Astrocyte (in vitro differentiated cells and primary cell): ENCODE data around the gene NPPB. TPM values are rescaled to one million over a fixed set of nuclear protein-coding genes. Genes with fewer than 3 reads are reported as not detected.

Experiments
- DNase-seq: peaks from one replicate; pipeline ENCODE4 v3.0.0-alpha.2; 2010; ENCODE audit warnings: low read depth
- FAIRE-seq: peaks from 2 replicates; lab custom pipeline; 2011; peaks lifted over from hg19 to GRCh38; lab: Jason Lieb, UNC
- H2AFZ ChIP-seq: 2 replicates; pipeline ENCODE4 v1.6.0; 2012; ENCODE audit warnings: low read depth, low read length, inconsistent platforms
- H3K27ac ChIP-seq: 2 replicates; pipeline ENCODE4 v1.5.1; 2011; ENCODE audit warnings: low read depth, low read length, inconsistent platforms
- H3K27me3 ChIP-seq: 2 replicates; pipeline ENCODE4 v1.6.0; 2011; ENCODE audit warnings: low read length, inconsistent platforms; ENCODE audit not compliant: insufficient read depth
- H3K36me3 ChIP-seq: 2 replicates; pipeline ENCODE4 v1.5.1; 2011; ENCODE audit warnings: low read length, inconsistent platforms; ENCODE audit not compliant: insufficient read depth
- H3K4me1 ChIP-seq: 2 replicates; pipeline ENCODE4 v1.5.1; 2011; ENCODE audit warnings: low read length, inconsistent platforms; ENCODE audit not compliant: insufficient read depth
- H3K4me2 ChIP-seq: 2 replicates; pipeline ENCODE4 v1.6.0; 2012; ENCODE audit warnings: low read length, inconsistent platforms
- H3K4me3 ChIP-seq: 2 replicates; pipeline ENCODE4 v1.5.1; 2011; ENCODE audit warnings: low read depth, mild to moderate bottlenecking, low read length, inconsistent platforms; ENCODE audit not compliant: insufficient read depth
- H3K79me2 ChIP-seq: 2 replicates; pipeline ENCODE4 v1.6.0; 2012; ENCODE audit warnings: mild to moderate bottlenecking, low read length, inconsistent platforms; ENCODE audit not compliant: insufficient read depth
- H3K9ac ChIP-seq: 2 replicates; pipeline ENCODE4 v1.6.0; 2012; ENCODE audit warnings: mild to moderate bottlenecking, low read length, inconsistent platforms
- H3K9me3 ChIP-seq: 2 replicates; pipeline ENCODE4 v1.5.1; 2012; ENCODE audit warnings: low read depth, mild to moderate bottlenecking, low read length, inconsistent platforms; ENCODE audit not compliant: insufficient read depth
- H4K20me1 ChIP-seq: 2 replicates; pipeline ENCODE4 v1.6.0; 2012; ENCODE audit warnings: low read length, inconsistent platforms; ENCODE audit not compliant: insufficient read depth
- H3K27ac Mint-ChIP-seq: one replicate; pipeline ENCODE4 v1.8.0; 2021; ENCODE audit warnings: mild to moderate bottlenecking, mixed read lengths; ENCODE audit not compliant: unreplicated experiment
- H3K27me3 Mint-ChIP-seq: one replicate; pipeline ENCODE4 v1.8.0; 2021; ENCODE audit warnings: low read depth, mixed read lengths; ENCODE audit not compliant: unreplicated experiment
- H3K36me3 Mint-ChIP-seq: one replicate; pipeline ENCODE4 v1.8.0; 2021; ENCODE audit warnings: low read depth, mixed read lengths; ENCODE audit not compliant: unreplicated experiment
- H3K4me1 Mint-ChIP-seq: one replicate; pipeline ENCODE4 v1.8.0; 2021; ENCODE audit warnings: low read depth, mixed read lengths; ENCODE audit not compliant: unreplicated experiment
- H3K4me3 Mint-ChIP-seq: one replicate; pipeline ENCODE4 v1.8.0; 2021; ENCODE audit warnings: mild to moderate bottlenecking, moderate library complexity, mixed read lengths; ENCODE audit not compliant: unreplicated experiment
- H3K9me3 Mint-ChIP-seq: one replicate; pipeline ENCODE4 v1.8.0; 2021; ENCODE audit warnings: mild to moderate bottlenecking, mixed read lengths; ENCODE audit not compliant: unreplicated experiment
- CTCF ChIP-seq: IDR thresholded peaks from 2 replicates; pipeline ENCODE4 v1.5.1; 2011; ENCODE audit warnings: low read depth, mild to moderate bottlenecking, inconsistent platforms, low read length, moderate library complexity; ENCODE audit not compliant: insufficient read depth
- EZH2 ChIP-seq: IDR thresholded peaks from 2 replicates; pipeline ENCODE4 v1.6.1; 2012; ENCODE audit warnings: mild to moderate bottlenecking, low read length, inconsistent platforms; ENCODE audit not compliant: insufficient read depth
- total RNA-seq: library from RNA; stranded (reverse); gene quantifications from 2 replicates; pipeline ENCODE4 v1.2.1, GENCODE V29; 2021

Gene NPPB
- total RNA-seq, 1 donor from 2014 or later = 449 TPM

- H3K4me1 Mint-ChIP-seq = peaks cover 5% of the 10 kb centered on the region
- no peaks in the 10 kb centered on the region for H3K36me3 Mint-ChIP-seq
- no peaks in the 10 kb centered on the region for H3K4me1 ChIP-seq
- H3K36me3 ChIP-seq = no peaks in the 10 kb centered on the region
- DNase-seq = no peak
- no peak overlapping the region for H3K27ac Mint-ChIP-seq
- H3K9me3 Mint-ChIP-seq = no peaks in the 10 kb centered on the region
- H3K27me3 Mint-ChIP-seq = peaks cover 22% of the 10 kb centered on the region
- FAIRE-seq = no peak
- H3K4me3 Mint-ChIP-seq = no peak overlapping the region
- TF ChIP-seq EZH2 (no peak), CTCF (no peak)
- no peak overlapping the region for H3K27ac ChIP-seq
- H4K20me1 ChIP-seq = no peaks in the 10 kb centered on the region
- H3K9me3 ChIP-seq = no peaks in the 10 kb centered on the region
- no peak overlapping the region for H3K9ac ChIP-seq
- no peak overlapping the region for H3K4me2 ChIP-seq
- H3K4me3 ChIP-seq = no peak overlapping the region
- no peaks in the 10 kb centered on the region for H3K79me2 ChIP-seq
- H3K27me3 ChIP-seq = peaks cover 8% of the 10 kb centered on the region
- no peak overlapping the region for H2AFZ ChIP-seq
These were observed 28.9 kb upstream of the NPPB start for GRCh38 chr1:11887666-11888007.

- no peaks in the 10 kb centered on the region for H3K4me1 ChIP-seq
- Mint-ChIP-seq H3K36me3 (no peaks in the 10 kb centered on the region), H3K27me3 (peaks cover 17% of the 10 kb centered on the region), H3K9me3 (no peaks in the 10 kb centered on the region), H3K4me3 (no peak overlapping the region), H3K27ac (no peak overlapping the region), H3K4me1 (peaks cover 5% of the 10 kb centered on the region)
- no peaks in the 10 kb centered on the region for H3K36me3 ChIP-seq
- H3K79me2 ChIP-seq = no peaks in the 10 kb centered on the region
- TF ChIP-seq CTCF = no peak
- no peak for TF ChIP-seq EZH2
- no peak overlapping the region for H3K4me3 ChIP-seq
- no peak for FAIRE-seq
- peaks cover 4% of the 10 kb centered on the region for H3K27me3 ChIP-seq
- H4K20me1 ChIP-seq = no peaks in the 10 kb centered on the region
- H2AFZ ChIP-seq = no peak overlapping the region
- H3K9ac ChIP-seq = no peak overlapping the region
- no peak overlapping the region for H3K27ac ChIP-seq
- DNase-seq = no peak
- H3K4me2 ChIP-seq = no peak overlapping the region
- H3K9me3 ChIP-seq = no peaks in the 10 kb centered on the region
These were observed 28.4 kb upstream of the NPPB start for GRCh38 chr1:11886986-11887665.

GRCh38 chr1:11885916-11886315 lies 27.2 kb upstream of the NPPB start:
- Histone ChIP-seq H3K9me3 (no peaks in the 10 kb centered on the region), H3K79me2 (no peaks in the 10 kb centered on the region), H4K20me1 (no peaks in the 10 kb centered on the region), H3K27ac (no peak overlapping the region), H3K4me3 (no peak overlapping the region), H3K4me1 (no peaks in the 10 kb centered on the region), H2AFZ (no peak overlapping the region), H3K36me3 (no peaks in the 10 kb centered on the region), H3K4me2 (no peak overlapping the region), H3K27me3 (peaks cover 4% of the 10 kb centered on the region), H3K9ac (no peak overlapping the region)
- no peaks in the 10 kb centered on the region for H3K9me3 Mint-ChIP-seq
- TF ChIP-seq CTCF = no peak
- TF ChIP-seq EZH2 = no peak
- no peak overlapping the region for H3K4me3 Mint-ChIP-seq
- H3K27ac Mint-ChIP-seq = no peak overlapping the region
- FAIRE-seq (no peak), DNase-seq (no peak)
- H3K27me3 Mint-ChIP-seq = peaks cover 14% of the 10 kb centered on the region
- no peaks in the 10 kb centered on the region for H3K36me3 Mint-ChIP-seq
- peaks cover 5% of the 10 kb centered on the region for H3K4me1 Mint-ChIP-seq
